Ishikawa (cell line): ENCODE results near the gene PPM1B.

ENCODE experiments used
- CEBPB ChIP-seq: IDR thresholded peaks from 2 replicates; pipeline ENCODE4 v1.6.1; 2012
- CREB1 ChIP-seq: IDR thresholded peaks from 2 replicates; pipeline ENCODE4 v1.6.1; 2012; ENCODE audit warnings: low read depth
- EP300 ChIP-seq: IDR thresholded peaks from 2 replicates; pipeline ENCODE4 v1.6.1; 2012; ENCODE audit warnings: borderline replicate concordance
- FOXM1 ChIP-seq: IDR thresholded peaks from 2 replicates; pipeline ENCODE4 v1.6.1; 2012; ENCODE audit warnings: low read depth, borderline replicate concordance
- MAX ChIP-seq: IDR thresholded peaks from 2 replicates; pipeline ENCODE4 v1.6.1; 2012
- NFIC ChIP-seq: IDR thresholded peaks from 2 replicates; pipeline ENCODE4 v1.6.1; 2012
- RAD21 ChIP-seq: IDR thresholded peaks from 2 replicates; pipeline ENCODE4 v1.6.1; 2012; ENCODE audit warnings: low read depth
- TAF1 ChIP-seq: IDR thresholded peaks from 2 replicates; pipeline ENCODE4 v1.6.1; 2012; ENCODE audit warnings: low read depth, mild to moderate bottlenecking
- YY1 ChIP-seq: IDR thresholded peaks from 2 replicates; pipeline ENCODE4 v1.6.1; 2012; ENCODE audit warnings: low read depth

- TF ChIP-seq EP300: no peak
- TF ChIP-seq TAF1: no peak
- no peak for TF ChIP-seq MAX
- TF ChIP-seq NFIC: no peak
- no peak for TF ChIP-seq FOXM1
- no peak for TF ChIP-seq CEBPB
- no peak for TF ChIP-seq RAD21
- no peak for TF ChIP-seq CREB1
- TF ChIP-seq YY1: no peak
Measured at GRCh38 chr2:44200011-44200410, 31.3 kb downstream of the PPM1B start.
